GM12891 (cell line): ENCODE data around the gene IVL.

Source experiments
- DNase-seq: peaks from one replicate; pipeline ENCODE4 v3.0.0; 2011; ENCODE audit warnings: low spot score; ENCODE audit not compliant: insufficient read length
- FAIRE-seq: peaks from 2 replicates; lab custom pipeline; 2011; peaks lifted over from hg19 to GRCh38; lab: Jason Lieb, UNC
- PAX5 ChIP-seq: IDR thresholded peaks from 2 replicates; pipeline ENCODE4 v1.6.1; 2011; ENCODE audit warnings: low read length, moderate library complexity, mild to moderate bottlenecking; ENCODE audit not compliant: insufficient read depth, severe bottlenecking
- POLR2A ChIP-seq: IDR thresholded peaks from 2 replicates; pipeline ENCODE4 v1.6.1; 2011; ENCODE audit warnings: low read depth, low read length, control low read depth
- POLR2AphosphoS5 ChIP-seq: IDR thresholded peaks from 2 replicates; pipeline ENCODE4 v1.6.1; 2011; ENCODE audit warnings: low read depth, low read length, control low read depth
- POU2F2 ChIP-seq: IDR thresholded peaks from 2 replicates; pipeline ENCODE4 v1.6.1; 2011; ENCODE audit warnings: low read depth, mild to moderate bottlenecking, control low read depth, low read length, moderate library complexity
- SPI1 ChIP-seq: IDR thresholded peaks from 2 replicates; pipeline ENCODE4 v1.6.1; 2011; ENCODE audit warnings: low read depth, low read length, control low read depth
- TAF1 ChIP-seq: IDR thresholded peaks from 2 replicates; pipeline ENCODE4 v1.6.1; 2011; ENCODE audit warnings: low read depth, low read length, control low read depth

IVL gene

DNA sequence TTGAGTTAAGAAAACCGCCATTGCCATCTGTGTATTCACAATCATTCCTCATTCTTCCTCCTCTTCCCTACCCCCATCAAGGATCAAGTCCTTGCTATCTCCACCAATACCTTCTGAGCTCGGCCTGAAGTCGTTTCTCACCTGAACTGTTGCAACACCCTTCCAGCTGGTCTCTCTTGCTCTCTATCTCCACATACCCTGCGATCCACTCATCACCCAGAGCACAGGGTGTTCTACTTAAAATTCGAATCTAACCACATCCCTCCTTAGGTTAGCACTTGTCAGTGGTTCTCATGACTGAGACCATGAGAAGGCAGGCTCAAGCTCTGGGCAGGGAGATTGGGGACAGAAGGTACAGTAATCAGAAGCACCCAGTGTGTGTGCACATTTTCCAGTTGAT lies 4.6 kb downstream of the IVL start:
- TF ChIP-seq POLR2AphosphoS5 = no peak
- no peak for TF ChIP-seq TAF1
- no peak for TF ChIP-seq PAX5
- TF ChIP-seq POU2F2 = no peak
- no peak for TF ChIP-seq POLR2A
- TF ChIP-seq SPI1 = no peak
- DNase-seq (no peak), FAIRE-seq (no peak)

DNA sequence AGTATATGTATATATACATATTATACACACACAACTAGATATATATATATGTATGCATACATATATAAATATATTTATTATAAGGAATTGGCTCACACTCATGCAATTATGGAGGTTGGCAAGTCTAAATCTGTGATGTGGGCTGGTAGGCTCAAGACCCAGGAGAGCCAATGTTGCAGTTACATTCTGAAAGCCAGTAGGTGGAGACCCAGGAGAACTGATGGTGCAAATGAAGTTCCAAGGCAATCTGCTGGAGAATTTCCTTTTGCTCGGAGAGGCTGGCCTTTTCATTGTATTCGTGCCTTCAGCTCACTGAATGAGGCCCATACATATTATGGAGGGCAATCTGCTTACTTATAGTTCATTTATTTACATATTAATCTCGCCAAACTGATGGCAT lies 9.4 kb downstream of the IVL start:
- FAIRE-seq (no peak), DNase-seq (no peak)
- no peak for TF ChIP-seq TAF1
- no peak for TF ChIP-seq POLR2A
- TF ChIP-seq PAX5 = no peak
- TF ChIP-seq POU2F2 = no peak
- TF ChIP-seq POLR2AphosphoS5 = no peak
- TF ChIP-seq SPI1 = no peak

DNA sequence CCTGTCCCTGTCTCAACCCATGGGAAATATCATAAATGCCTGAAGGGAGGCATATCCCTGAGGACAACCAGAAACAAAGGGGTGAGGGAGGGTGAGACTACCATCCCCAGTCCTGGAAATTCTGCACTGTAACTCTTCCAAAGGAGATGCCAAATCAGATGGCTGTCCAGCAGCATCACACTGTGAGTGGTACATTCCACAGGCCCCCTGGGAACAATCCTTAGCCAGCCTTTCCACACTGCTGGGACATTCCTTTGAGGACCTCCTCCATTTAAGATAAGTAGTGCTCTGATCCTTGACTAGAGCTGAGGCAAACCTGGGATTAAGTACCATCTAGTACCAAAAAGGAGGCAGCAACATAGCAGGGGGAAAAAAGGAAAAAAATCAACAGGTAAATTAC lies 10.7 kb downstream of the IVL start:
- FAIRE-seq = no peak
- no peak for TF ChIP-seq TAF1
- TF ChIP-seq POU2F2 = no peak
- TF ChIP-seq PAX5 = no peak
- no peak for TF ChIP-seq POLR2A
- no peak for TF ChIP-seq POLR2AphosphoS5
- TF ChIP-seq SPI1 = no peak
- DNase-seq = no peak

DNA sequence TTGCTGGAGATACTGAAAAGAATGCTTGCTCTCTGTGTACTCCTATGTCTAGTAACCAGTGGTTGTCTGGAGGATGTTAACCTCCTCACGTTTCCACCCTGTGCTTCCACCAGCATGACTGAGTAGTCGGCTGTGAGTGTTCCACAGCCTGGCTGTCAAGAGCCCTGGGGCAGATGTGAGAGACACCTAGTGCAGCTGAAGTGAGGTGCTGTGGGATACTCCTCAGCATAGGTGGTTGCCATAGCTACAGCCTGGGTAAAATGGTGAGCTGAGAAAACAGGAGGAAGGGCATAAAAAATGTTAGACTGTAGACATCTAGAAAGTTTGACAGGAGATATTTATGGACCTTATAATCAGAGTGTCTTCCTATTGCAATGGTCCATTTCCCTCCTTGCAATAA lies 15.8 kb downstream of the IVL start:
- FAIRE-seq = no peak
- DNase-seq = no peak
- TF ChIP-seq SPI1 (no peak), PAX5 (no peak), POU2F2 (no peak), POLR2AphosphoS5 (no peak), POLR2A (no peak), TAF1 (no peak)

DNA sequence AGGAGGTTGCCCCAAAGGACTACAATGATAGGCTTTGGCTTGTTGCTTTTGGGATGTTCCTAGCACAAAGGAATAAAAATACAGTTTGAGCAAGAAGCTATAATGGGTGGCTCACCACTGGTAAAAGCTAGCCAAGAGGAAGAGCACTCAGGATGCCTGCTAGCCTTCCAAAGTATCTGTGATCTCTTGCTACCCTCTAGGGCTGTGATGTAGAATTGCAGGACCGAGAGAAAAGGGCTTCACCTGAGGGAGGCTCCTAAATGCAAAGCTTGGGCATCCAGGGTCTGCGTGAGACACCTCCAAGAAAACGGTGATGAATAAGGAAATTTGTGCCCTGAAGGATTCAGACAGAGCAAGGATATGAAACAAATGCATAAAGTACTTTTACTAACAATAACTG lies 17.7 kb downstream of the IVL start:
- TF ChIP-seq POLR2A (no peak), POLR2AphosphoS5 (no peak), PAX5 (no peak), TAF1 (no peak), SPI1 (no peak), POU2F2 (no peak)
- DNase-seq (no peak), FAIRE-seq (no peak)

DNA sequence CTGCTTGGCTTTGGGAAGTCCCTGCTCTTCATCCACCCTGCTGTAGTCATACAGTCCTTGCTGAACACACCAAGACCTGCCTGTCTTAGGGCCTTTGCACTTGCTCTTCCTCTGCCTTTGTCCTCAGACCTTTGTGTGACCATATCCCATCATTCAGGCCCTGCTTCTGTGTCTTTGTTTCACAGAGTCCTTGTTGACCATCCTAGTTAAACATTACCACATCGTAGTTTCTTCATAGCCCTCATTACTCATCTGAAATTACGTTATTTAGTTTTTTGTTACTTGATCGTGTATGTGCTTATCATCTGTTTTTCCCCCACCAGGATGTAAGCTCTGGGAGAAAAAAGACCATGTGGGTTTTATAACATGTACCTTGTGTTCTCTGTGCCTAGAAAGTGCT lies 20.3 kb downstream of the IVL start:
- DNase-seq = no peak
- no peak for TF ChIP-seq POLR2AphosphoS5
- no peak for TF ChIP-seq POLR2A
- no peak for TF ChIP-seq POU2F2
- TF ChIP-seq PAX5 = no peak
- no peak for TF ChIP-seq TAF1
- TF ChIP-seq SPI1 = no peak

DNA sequence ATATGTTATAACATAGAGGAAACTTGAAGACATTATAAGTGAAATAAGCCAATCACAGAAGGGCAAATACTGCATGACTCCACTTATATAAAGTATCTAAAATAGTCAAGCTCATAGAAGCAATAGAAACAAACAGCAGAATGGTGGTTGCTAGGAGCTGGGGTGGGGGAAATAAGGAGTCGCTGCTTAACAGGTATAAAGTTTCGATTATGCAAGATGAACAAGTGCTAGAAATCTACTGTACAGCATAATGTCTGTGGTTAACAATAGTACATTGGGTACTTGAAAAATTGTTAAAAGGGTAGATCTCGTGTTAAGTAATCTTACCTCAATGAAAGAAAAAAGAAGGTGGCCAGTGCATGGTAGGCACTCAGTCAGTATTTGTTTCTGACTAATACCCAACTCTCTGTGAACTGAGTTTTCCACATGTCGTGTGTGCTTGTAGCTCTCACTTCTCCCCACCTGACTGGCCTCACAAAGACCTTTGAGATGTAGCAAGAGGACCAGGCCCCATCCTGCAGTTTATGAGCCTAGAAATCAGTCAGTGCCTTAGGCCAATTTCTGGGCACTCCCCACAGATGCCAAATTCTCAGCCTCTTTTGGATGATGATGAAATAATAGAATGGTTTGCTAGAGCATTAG lies 23.9 kb downstream of the IVL start:
- FAIRE-seq (no peak), DNase-seq (no peak)
- TF ChIP-seq SPI1 (no peak), POU2F2 (no peak), PAX5 (no peak), POLR2A (no peak), TAF1 (no peak), POLR2AphosphoS5 (no peak)

More for the DNA sequence above, 20.3 kb downstream of the IVL start:
- FAIRE-seq = no peak

DNA sequence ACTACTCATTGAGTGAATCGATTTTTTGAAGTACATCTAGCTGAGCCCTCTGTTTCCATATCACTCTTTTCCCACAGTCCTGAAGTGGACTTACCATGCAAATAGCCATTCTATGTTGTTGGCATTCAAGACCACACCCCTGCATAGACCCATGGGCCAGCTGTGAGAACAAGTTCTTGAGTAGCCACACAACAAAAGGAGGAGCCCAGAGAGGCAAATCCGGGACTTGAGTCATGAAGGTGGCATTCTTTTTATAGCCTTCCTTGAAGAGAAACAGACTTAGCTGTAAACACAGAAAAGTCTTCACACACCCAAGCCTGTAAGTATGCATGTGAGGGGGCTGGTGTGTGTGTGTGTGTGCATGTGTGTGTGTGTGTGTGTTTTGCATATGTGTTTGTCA lies 24.9 kb downstream of the IVL start:
- TF ChIP-seq POLR2AphosphoS5 = no peak
- no peak for TF ChIP-seq POLR2A
- no peak for TF ChIP-seq TAF1
- TF ChIP-seq SPI1 = no peak
- TF ChIP-seq PAX5 = no peak
- no peak for TF ChIP-seq POU2F2
- FAIRE-seq = no peak

DNA sequence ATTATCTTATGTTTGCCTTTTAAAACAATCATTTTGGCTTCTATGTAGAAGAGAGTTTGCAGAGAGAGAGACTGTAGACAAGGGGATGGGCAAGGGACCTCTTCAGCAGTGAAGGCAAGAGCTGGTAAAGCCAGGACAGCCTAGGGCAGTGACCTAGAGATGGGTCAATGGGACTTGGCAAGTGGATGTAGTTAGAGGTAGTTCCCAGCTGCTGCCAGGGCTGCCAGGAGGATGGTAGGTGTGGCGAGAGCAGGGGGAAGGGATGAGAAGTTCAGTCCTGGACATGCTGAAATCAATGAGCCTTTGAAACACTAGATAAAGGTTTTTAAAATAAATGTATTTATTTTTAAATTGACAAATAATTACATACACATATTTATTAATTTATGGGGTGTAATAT lies 32.3 kb downstream of the IVL start:
- FAIRE-seq = no peak
- DNase-seq = no peak
- TF ChIP-seq PAX5 (no peak), POLR2AphosphoS5 (no peak), POLR2A (no peak), POU2F2 (no peak), TAF1 (no peak), SPI1 (no peak)

More for the DNA sequence above, 24.9 kb downstream of the IVL start:
- no peak for DNase-seq

DNA sequence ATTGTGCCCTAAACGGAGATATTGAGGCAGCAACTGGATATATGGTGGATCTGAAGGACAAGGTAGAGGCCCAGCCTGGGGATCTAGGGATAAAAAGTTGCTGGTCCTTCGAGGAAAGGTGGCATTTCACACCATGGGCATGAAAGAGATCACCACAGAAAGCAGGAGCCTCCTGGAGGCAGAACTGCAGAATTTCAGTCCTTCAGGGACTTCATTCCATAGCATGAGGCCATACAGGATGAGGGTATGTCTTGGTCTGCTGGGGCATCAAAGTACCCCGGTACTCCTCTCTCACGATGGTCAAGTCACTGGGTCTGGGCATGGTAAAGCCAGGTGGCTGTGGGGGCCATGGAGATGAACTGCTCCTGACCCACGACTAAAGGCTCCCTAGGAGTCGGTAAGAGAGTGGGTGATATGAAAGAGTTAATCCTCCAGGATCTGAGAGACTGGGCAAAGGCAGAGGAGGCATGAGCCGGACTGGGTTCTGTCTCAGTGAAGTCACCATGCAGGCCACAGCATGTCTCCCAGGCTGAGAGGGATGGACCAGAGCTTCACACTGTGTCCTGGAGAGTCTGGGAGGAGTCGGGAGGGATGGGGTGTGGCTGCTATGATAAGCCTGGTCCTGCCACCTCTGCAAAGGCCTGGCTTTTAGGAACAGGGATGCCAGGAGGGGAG lies 32.8 kb downstream of the IVL start:
- TF ChIP-seq POLR2A = no peak
- no peak for TF ChIP-seq POLR2AphosphoS5
- TF ChIP-seq SPI1 = no peak
- TF ChIP-seq POU2F2 = no peak
- no peak for TF ChIP-seq PAX5
- no peak for TF ChIP-seq TAF1
- DNase-seq (no peak), FAIRE-seq (no peak)
